Measurements from ENCODE around the gene KRT4. TPM values are rescaled to one million over a fixed set of nuclear protein-coding genes. Genes with fewer than 3 reads are reported as not detected.

The KRT4 gene
- total and polyA plus RNA-seq, 2 experiments from 2014 or later = not detected

- no peak overlapping the region for H3K4me3 ChIP-seq
Observed at GRCh38 chr12:52810554-52810953, 3.4 kb downstream of the KRT4 start.

GRCh38 chr12:52809166-52809565, 4.8 kb downstream of the KRT4 start:
- TF ChIP-seq CTCF (IDR thresholded peaks at IDR 0.05; ENCODE audit: low read depth, low read length) = no peak
- H3K9me3 ChIP-seq (ENCODE audit: low read depth) = no peaks in the 10 kb centered on the region
- no peak overlapping the region for H3K27ac ChIP-seq
- no peak for DNase-seq (ENCODE audit: low read depth in 1 of 2, low spot score in 1 of 2)
- no peak overlapping the region for H3K4me3 ChIP-seq
- peaks cover 6% of the 10 kb centered on the region for H3K27me3 ChIP-seq
- H3K4me1 ChIP-seq (ENCODE audit: low read depth) = no peaks in the 10 kb centered on the region
- no peaks in the 10 kb centered on the region for H3K36me3 ChIP-seq

More at GRCh38 chr12:52810554-52810953, 3.4 kb downstream of the KRT4 start:
- no peak overlapping the region for H3K27ac ChIP-seq
- no peaks in the 10 kb centered on the region for H3K4me1 ChIP-seq (ENCODE audit: low read depth)
- H3K27me3 ChIP-seq = peaks cover 6% of the 10 kb centered on the region
- no peak for DNase-seq (ENCODE audit: low read depth in 1 of 2, low spot score in 1 of 2)
- no peaks in the 10 kb centered on the region for H3K36me3 ChIP-seq
- H3K9me3 ChIP-seq (ENCODE audit: low read depth) = no peaks in the 10 kb centered on the region
- no peak for TF ChIP-seq CTCF (IDR thresholded peaks at IDR 0.05; ENCODE audit: low read depth, low read length)

GRCh38 chr12:52808573-52809160, 5.2 kb downstream of the KRT4 start:
- Histone ChIP-seq H3K9me3 (ENCODE audit: low read depth) (no peaks in the 10 kb centered on the region), H3K4me1 (ENCODE audit: low read depth) (no peaks in the 10 kb centered on the region), H3K27ac (no peak overlapping the region), H3K27me3 (peaks cover 6% of the 10 kb centered on the region), H3K4me3 (no peak overlapping the region), H3K36me3 (no peaks in the 10 kb centered on the region)
- DNase-seq (ENCODE audit: low read depth in 1 of 2, low spot score in 1 of 2) = no peak
- TF ChIP-seq CTCF (IDR thresholded peaks at IDR 0.05; ENCODE audit: low read depth, low read length) = no peak

- DNase-seq (ENCODE audit: low read depth in 1 of 2, low spot score in 1 of 2) = no peak
- Histone ChIP-seq H3K4me3 (no peak overlapping the region), H3K4me1 (ENCODE audit: low read depth) (no peaks in the 10 kb centered on the region), H3K27ac (no peak overlapping the region), H3K27me3 (peaks cover 6% of the 10 kb centered on the region), H3K9me3 (ENCODE audit: low read depth) (no peaks in the 10 kb centered on the region), H3K36me3 (no peaks in the 10 kb centered on the region)
- TF ChIP-seq CTCF (IDR thresholded peaks at IDR 0.05; ENCODE audit: low read depth, low read length) = no peak
Observed at GRCh38 chr12:52807544-52808470, 6.1 kb downstream of the KRT4 start.

GRCh38 chr12:52806821-52807543, 6.9 kb downstream of the KRT4 start:
- DNase-seq (ENCODE audit: low read depth in 1 of 2, low spot score in 1 of 2) = no peak
- no peaks in the 10 kb centered on the region for H3K4me1 ChIP-seq (ENCODE audit: low read depth)
- H3K4me3 ChIP-seq = no peak overlapping the region
- peaks cover 6% of the 10 kb centered on the region for H3K27me3 ChIP-seq
- H3K27ac ChIP-seq = no peak overlapping the region
- no peaks in the 10 kb centered on the region for H3K36me3 ChIP-seq
- no peak for TF ChIP-seq CTCF (IDR thresholded peaks at IDR 0.05; ENCODE audit: low read depth, low read length)
- H3K9me3 ChIP-seq (ENCODE audit: low read depth) = no peaks in the 10 kb centered on the region
